K562 (cell line): ENCODE results near the gene ENDOV. TPM values are rescaled to one million over a fixed set of nuclear protein-coding genes. Genes with fewer than 3 reads are reported as not detected.

Experiments
- BHLHE40 ChIP-seq: IDR thresholded peaks from 2 replicates; pipeline ENCODE4 v1.6.1; 2011; ENCODE audit warnings: low read length, improper control_type of control experiment
- CHAMP1 ChIP-seq: fragments of 450-650 bp; IDR thresholded peaks from 2 replicates; pipeline ENCODE4 v1.6.1; 2016; ENCODE audit warnings: mild to moderate bottlenecking
- DEAF1 ChIP-seq: fragments of 450-650 bp; formaldehyde crosslinking; IDR thresholded peaks from 2 replicates; pipeline ENCODE4 v1.4.0; 2020; ENCODE audit warnings: mild to moderate bottlenecking, moderate library complexity
- ETV6 ChIP-seq, 3 experiments: fragments of 150-350 bp in 1 of 3; sonication (generic) in 1 of 3; formaldehyde crosslinking in 1 of 3; IDR thresholded peaks; 2 replicates each; pipeline versions ENCODE4 v1.6.1 to v1.8.0; 2014 to 2022; ENCODE audit warnings: borderline replicate concordance in 2 of 3, low read depth in 2 of 3, antibody characterized with exemption in 1 of 3, low read length in 1 of 3, mild to moderate bottlenecking in 1 of 3, missing genetic modification reagents in 1 of 3
- EZH2 ChIP-seq: IDR thresholded peaks from 2 replicates; pipeline ENCODE4 v1.6.1; 2012; ENCODE audit warnings: low read depth, mild to moderate bottlenecking, inconsistent platforms, low read length, borderline replicate concordance
- GATA2 ChIP-seq: sonication (generic); formaldehyde crosslinking; IDR thresholded peaks from 2 replicates; pipeline ENCODE4 v1.4.0; 2020; ENCODE audit warnings: mild to moderate bottlenecking, missing genetic modification reagents
- PRDM10 ChIP-seq: fragments of 450-650 bp; IDR thresholded peaks from 2 replicates; pipeline ENCODE4 v1.6.1; 2018; ENCODE audit not compliant: partially characterized antibody
- TCF7L2 ChIP-seq: fragments of 150-350 bp; IDR thresholded peaks from 2 replicates; pipeline ENCODE4 v1.6.1; 2016; ENCODE audit warnings: low read depth, mild to moderate bottlenecking, low read length, moderate library complexity
- ZBTB34 ChIP-seq: fragments of 250-450 bp; sonication (Bioruptor Pico); IDR thresholded peaks from 2 replicates; pipeline ENCODE4 v1.8.0; 2021; ENCODE audit warnings: mild to moderate bottlenecking, moderate library complexity
- ZNF398 ChIP-seq: fragments of 250-450 bp; sonication (Bioruptor Pico); IDR thresholded peaks from 2 replicates; pipeline ENCODE4 v1.8.0; 2021; ENCODE audit warnings: moderate library complexity, mild to moderate bottlenecking, inconsistent platforms
- ZNF639 ChIP-seq, 2 experiments: fragments of 200-800 bp in 1 of 2; sonication (Bioruptor generic) in 1 of 2; sonication (generic) in 1 of 2; formaldehyde crosslinking in 1 of 2; IDR thresholded peaks in 1 of 2; conservative IDR thresholded peaks in 1 of 2; 2 replicates each; pipeline versions ENCODE4 v1.5.0 to v1.6.1; 2016 to 2020; ENCODE audit warnings: missing compliant biosample characterization in 1 of 2, missing genetic modification characterization in 1 of 2, missing genetic modification reagents in 1 of 2
- polyA plus RNA-seq, 8 experiments: library from polyadenylated mRNA; depleted of rRNA in 4 of 8; stranded (reverse) in 5 of 8; unstranded in 3 of 8; fragments of >200 nt; fragmentation: Nextera tagmentation in 2 of 8; fragmentation: Illumina TruSeq in 1 of 8; extraction: Ambion mirVana in 2 of 8; extraction: Trizol in 1 of 8; gene quantifications; 2 replicates each; pipeline versions ENCODE4 v1.2.1 to v1.2.3, GENCODE V29; 2011 to 2014; ENCODE audit warnings: inconsistent platforms in 1 of 8, missing spikeins in 1 of 8
- total RNA-seq, 7 experiments: library from RNA; depleted of rRNA in 6 of 7; stranded (reverse); fragments of >200 nt in 6 of 7; fragmentation: Illumina TruSeq in 2 of 7; extraction: Trizol in 2 of 7; gene quantifications; 2 replicates each; pipeline versions ENCODE4 v1.2.1 to v1.2.3, GENCODE V29; 2011 to 2021; ENCODE audit warnings: low replicate concordance in 1 of 7

Gene ENDOV
- total and polyA plus RNA-seq, 9 of the 15 experiments (the other 6 are each of a cell fraction or from before 2014, with no cell fraction given), result 1.2 to 8.2 (median 3.7) TPM

GRCh38 chr17:80426671-80427326, 11.8 kb downstream of the ENDOV start (continued):
- TF ChIP-seq ETV6 (IDR thresholded peaks at IDR 0.05; ENCODE audit: borderline replicate concordance in 1 of 2, low read depth in 2 of 2, low read length in 1 of 2) (no peak), ETV6 (CRISPR knock-in tag; IDR thresholded peaks at IDR 0.05; ENCODE audit: borderline replicate concordance) (no peak), ZBTB34 (CRISPR knock-in tag) (no peak), EZH2 (no peak), TCF7L2 (no peak), PRDM10 (peak; percentile 25), DEAF1 (CRISPR knock-in tag) (peak; percentile 93), ZNF398 (no peak), CHAMP1 (no peak), BHLHE40 (0 out of 2 replicates have a peak, but pooled peaks have one; percentile 9), ZNF639 (CRISPR knock-in tag; conservative IDR thresholded peaks at IDR 0.05 in 1 of 2, IDR thresholded peaks at IDR 0.05 in 1 of 2) (no peak), GATA2 (CRISPR knock-in tag) (no peak)
